GM23248 (cell line): ENCODE measurements around the gene FAM219A. TPM values are rescaled to one million over a fixed set of nuclear protein-coding genes. Genes with fewer than 3 reads are reported as not detected.

Experiments used
- DNase-seq: peaks from one replicate; pipeline ENCODE4 v3.0.0-alpha.2; 2015
- H2AFZ ChIP-seq: fragments of 200-600 bp; sonication (generic); 2 replicates; pipeline ENCODE4 v1.6.1; 2016; ENCODE audit warnings: antibody characterized with exemption
- H3F3A ChIP-seq: fragments of 200-600 bp; sonication (generic); 2 replicates; pipeline ENCODE4 v1.6.1; 2016; ENCODE audit warnings: mild to moderate bottlenecking, antibody characterized with exemption, mixed run types; ENCODE audit not compliant: insufficient read depth
- H3K27ac ChIP-seq: fragments of 200-600 bp; sonication (generic); 2 replicates; pipeline ENCODE4 v1.5.1; 2016; ENCODE audit warnings: mild to moderate bottlenecking
- H3K27me3 ChIP-seq: fragments of 200-600 bp; sonication (generic); replicated peaks from 2 replicates; pipeline ENCODE4 v1.6.1; 2016; ENCODE audit warnings: mild to moderate bottlenecking; ENCODE audit not compliant: insufficient read depth
- H3K36me3 ChIP-seq: fragments of 200-600 bp; sonication (generic); 2 replicates; pipeline ENCODE4 v1.6.1; 2016; ENCODE audit warnings: low read depth, mild to moderate bottlenecking
- H3K4me1 ChIP-seq: fragments of 200-600 bp; sonication (generic); 2 replicates; pipeline ENCODE4 v1.6.1; 2016; ENCODE audit warnings: mild to moderate bottlenecking; ENCODE audit not compliant: insufficient read depth
- H3K4me2 ChIP-seq: fragments of 200-600 bp; sonication (generic); one replicate; pipeline ENCODE4 v1.6.1; 2016; ENCODE audit warnings: mild to moderate bottlenecking; ENCODE audit not compliant: unreplicated experiment
- H3K4me3 ChIP-seq: fragments of 200-600 bp; sonication (generic); 2 replicates; pipeline ENCODE4 v1.5.1; 2016; ENCODE audit warnings: mild to moderate bottlenecking
- H3K79me2 ChIP-seq: fragments of 200-600 bp; sonication (generic); 2 replicates; pipeline ENCODE4 v1.6.1; 2016; ENCODE audit warnings: mild to moderate bottlenecking; ENCODE audit not compliant: insufficient read depth
- H3K9ac ChIP-seq: fragments of 200-600 bp; sonication (generic); 2 replicates; pipeline ENCODE4 v1.6.1; 2016; ENCODE audit warnings: mild to moderate bottlenecking
- H3K9me2 ChIP-seq: fragments of 200-600 bp; sonication (generic); 2 replicates; pipeline ENCODE4 v1.6.1; 2016; ENCODE audit warnings: mixed run types, mild to moderate bottlenecking, moderate library complexity; ENCODE audit not compliant: insufficient read depth
- H3K9me3 ChIP-seq: fragments of 200-600 bp; sonication (generic); one replicate; pipeline ENCODE4 v1.6.1; 2017; ENCODE audit warnings: low read depth
- H4K20me1 ChIP-seq: fragments of 200-600 bp; sonication (generic); 2 replicates; pipeline ENCODE4 v1.6.0; 2016; ENCODE audit not compliant: insufficient read depth
- EZH2 ChIP-seq: fragments of 200-600 bp; sonication (generic); IDR thresholded peaks from 2 replicates; pipeline ENCODE4 v1.6.1; 2018; ENCODE audit warnings: antibody characterized with exemption, mild to moderate bottlenecking; ENCODE audit not compliant: insufficient read depth, poor library complexity, severe bottlenecking
- EZH2phosphoT487 ChIP-seq: fragments of 200-600 bp; sonication (generic); IDR thresholded peaks from 2 replicates; pipeline ENCODE4 v1.6.1; 2018; ENCODE audit warnings: antibody characterized with exemption, moderate library complexity, mild to moderate bottlenecking, low read depth; ENCODE audit not compliant: insufficient read depth
- WGBS, 2 experiments: methylation state at CpG; one replicate each; pipeline ENCODE4 v1.1.6; 2015 to 2017; ENCODE audit warnings: low lambda C conversion rate in 2 of 2, low coverage in 1 of 2; ENCODE audit errors: missing lambda C conversion rate in 2 of 2; 5-methylcytosine and 5-hydroxymethylcytosine counted together
- in situ Hi-C: fragments of 300-500 bp; cut with MboI; formaldehyde crosslinking; loops from 2 replicates; pipeline ENCODE4 v1.15.0; 2020
- polyA plus RNA-seq: library from polyadenylated mRNA; unstranded; fragments of >200 nt; fragmentation: Nextera tagmentation; extraction: Ambion mirVana; gene quantifications from 2 replicates; pipeline ENCODE4 v1.2.1, GENCODE V29; 2016
- total RNA-seq: library from RNA; depleted of rRNA; stranded (reverse); fragments of >200 nt; shearing (Covaris generic); gene quantifications from 2 replicates; pipeline ENCODE4 v1.2.3, GENCODE V29; 2014

Gene FAM219A
- total and polyA plus RNA-seq, 2 experiments from 2014 or later: 7.8 to 9.1 TPM

- no peak within 1 kb of the TSS for H3K27ac ChIP-seq
- in situ Hi-C loops: loop anchor here (5.0 kb wide), 1 partner anchor 34 kb away; no protein-coding TSS in a partner anchor
Measured at GRCh38 chr9:34376596-34377403, 81.6 kb downstream of the FAM219A start, which contains the start of gene MYORG. Gene MYORG, minus strand, starts transcription at chr9:34376898. Its CDS starts 3,955 bp downstream, at chr9:34372943.

GRCh38 chr9:34375901-34376595, 82.3 kb downstream of the FAM219A start:
- H3K4me3 ChIP-seq: peak overlapping the region; percentile 79
- no peaks in the 10 kb centered on the region for H3K79me2 ChIP-seq
- no peak overlapping the region for H3K27ac ChIP-seq
- no peaks in the 10 kb centered on the region for H3K27me3 ChIP-seq
- no peaks in the 10 kb centered on the region for H3K9me2 ChIP-seq
- DNase-seq: peak; percentile 22
- 28 to 29% methylated on average over 19 to 22 of the region's 22 CpGs for WGBS, 2 experiments
- in situ Hi-C loops: loop anchor here (5.0 kb wide), 1 partner anchor 34 kb away; no protein-coding TSS in a partner anchor
- peak overlapping the region; percentile 64; the same call in 1 of the 2 replicates for H3K9ac ChIP-seq
- H3F3A ChIP-seq: 0 out of 2 replicates have a peak, but pooled peaks cover 5% of the 10 kb centered on the region
- H2AFZ ChIP-seq: peak overlapping the region; percentile 89
- H3K9me3 ChIP-seq: no peaks in the 10 kb centered on the region
- peak overlapping the region; percentile 88 for H3K4me2 ChIP-seq
- H3K4me1 ChIP-seq: no peaks in the 10 kb centered on the region
- TF ChIP-seq EZH2phosphoT487 (no peak), EZH2 (no peak)
- no peaks in the 10 kb centered on the region for H3K36me3 ChIP-seq
- H4K20me1 ChIP-seq: no peaks in the 10 kb centered on the region

More at GRCh38 chr9:34376596-34377403, 81.6 kb downstream of the FAM219A start, which contains the start of gene MYORG:
- Histone ChIP-seq H2AFZ (peak within 1 kb of the TSS; percentile 89), H3K9me2 (no peaks in the 10 kb centered on the region), H3K27me3 (no peaks in the 10 kb centered on the region), H3K9me3 (no peaks in the 10 kb centered on the region), H3K79me2 (no peaks in the 10 kb centered on the region), H3K9ac (peak within 1 kb of the TSS; percentile 64), H4K20me1 (no peaks in the 10 kb centered on the region), H3K4me1 (no peaks in the 10 kb centered on the region), H3K4me3 (peak within 1 kb of the TSS; percentile 79), H3K36me3 (no peaks in the 10 kb centered on the region), H3F3A (0 out of 2 replicates have a peak, but pooled peaks cover 5% of the 10 kb centered on the region), H3K4me2 (peak within 1 kb of the TSS; percentile 88)
- DNase-seq: peak; percentile 87
- TF ChIP-seq EZH2phosphoT487: no peak
- 1 to 3% methylated on average over 46 to 54 of the region's 54 CpGs for whole genome bisulfite sequencing, 2 experiments

GRCh38 chr9:34374905-34375552, 83.3 kb downstream of the FAM219A start:
- in situ Hi-C loops: loop anchor here (5.0 kb wide), 1 partner anchor 33 kb away; no protein-coding TSS in a partner anchor
- no peaks in the 10 kb centered on the region for H3K27me3 ChIP-seq
- WGBS, 2 experiments: 48 to 59% methylated on average over 5 of the region's 5 CpGs
- H3K27ac ChIP-seq: no peak overlapping the region
- no peaks in the 10 kb centered on the region for H4K20me1 ChIP-seq
- no peaks in the 10 kb centered on the region for H3K79me2 ChIP-seq
- H3K36me3 ChIP-seq: no peaks in the 10 kb centered on the region
- 0 out of 2 replicates have a peak, but pooled peaks cover 5% of the 10 kb centered on the region for H3F3A ChIP-seq
- no peak overlapping the region for H3K4me3 ChIP-seq
- no peak overlapping the region for H3K4me2 ChIP-seq
- H3K9me2 ChIP-seq: no peaks in the 10 kb centered on the region
- no peak overlapping the region for H2AFZ ChIP-seq
- no peaks in the 10 kb centered on the region for H3K9me3 ChIP-seq
- H3K9ac ChIP-seq: no peak overlapping the region
- no peaks in the 10 kb centered on the region for H3K4me1 ChIP-seq
- no peak for DNase-seq
- no peak for TF ChIP-seq EZH2phosphoT487
- no peak for TF ChIP-seq EZH2

GRCh38 chr9:34374339-34374738, 84.0 kb downstream of the FAM219A start:
- H3K4me1 ChIP-seq: no peaks in the 10 kb centered on the region
- no peak for DNase-seq
- WGBS, 2 experiments: 80 to 82% methylated on average over 3 of the region's 3 CpGs
- H3K27me3 ChIP-seq: no peaks in the 10 kb centered on the region
- H3K36me3 ChIP-seq: no peaks in the 10 kb centered on the region
- H3K4me2 ChIP-seq: no peak overlapping the region
- H3K9me2 ChIP-seq: no peaks in the 10 kb centered on the region
- in situ Hi-C loops: no loop called here
- H4K20me1 ChIP-seq: no peaks in the 10 kb centered on the region
- no peaks in the 10 kb centered on the region for H3K79me2 ChIP-seq
- no peak overlapping the region for H2AFZ ChIP-seq
- no peak for TF ChIP-seq EZH2
- no peak for TF ChIP-seq EZH2phosphoT487
- H3K9ac ChIP-seq: no peak overlapping the region
- H3K4me3 ChIP-seq: no peak overlapping the region
- no peak overlapping the region for H3K27ac ChIP-seq
- H3K9me3 ChIP-seq: no peaks in the 10 kb centered on the region
- 0 out of 2 replicates have a peak, but pooled peaks cover 5% of the 10 kb centered on the region for H3F3A ChIP-seq
